Parathyroid adenoma (tissue), 2 donors: ENCODE data around the gene SUOX.
A peak's percentile ranks its signal among the peaks of the same experiment; 100 is the strongest.
"Not testable (repeated sequence)": the region's sequence is repeated elsewhere in the genome, so short reads cannot be mapped to it uniquely, and the experiment has no call there.

Source experiments
- H2AFZ ChIP-seq: fragments of 300-600 bp; sonication (generic); one replicate; pipeline ENCODE4 v1.7.0; 2017; ENCODE audit warnings: antibody characterized with exemption, mild to moderate bottlenecking
- H3K27ac ChIP-seq: fragments of 300-600 bp; sonication (generic); one replicate; pipeline ENCODE4 v1.7.0; 2017
- H3K27me3 ChIP-seq: fragments of 300-600 bp; sonication (generic); one replicate; pipeline ENCODE4 v1.7.0; 2017; ENCODE audit warnings: low read length; ENCODE audit not compliant: control insufficient read depth, insufficient read depth
- H3K36me3 ChIP-seq: fragments of 300-600 bp; sonication (generic); one replicate; pipeline ENCODE4 v1.7.0; 2017; ENCODE audit warnings: low read length; ENCODE audit not compliant: control insufficient read depth, insufficient read depth
- H3K4me1 ChIP-seq: fragments of 300-600 bp; sonication (generic); one replicate; pipeline ENCODE4 v1.7.0; 2017; ENCODE audit warnings: control low read depth
- H3K4me2 ChIP-seq: fragments of 300-600 bp; sonication (generic); one replicate; pipeline ENCODE4 v1.7.0; 2017; ENCODE audit warnings: low read length
- H3K4me3 ChIP-seq: fragments of 300-600 bp; sonication (generic); one replicate; pipeline ENCODE4 v1.7.0; 2017; ENCODE audit warnings: low read depth, low read length
- H3K79me2 ChIP-seq: fragments of 300-600 bp; sonication (generic); one replicate; pipeline ENCODE4 v1.7.0; 2017; ENCODE audit warnings: control low read depth
- H3K9ac ChIP-seq: fragments of 300-600 bp; sonication (generic); one replicate; pipeline ENCODE4 v1.7.0; 2017; ENCODE audit warnings: mild to moderate bottlenecking
- H3K9me3 ChIP-seq: fragments of 300-600 bp; sonication (generic); one replicate; pipeline ENCODE4 v1.7.0; 2017; ENCODE audit warnings: low read length; ENCODE audit not compliant: control insufficient read depth
- CTCF ChIP-seq: fragments of 300-600 bp; sonication (generic); IDR thresholded peaks from one replicate; pipeline ENCODE4 v1.7.0; 2017; ENCODE audit warnings: antibody characterized with exemption, mild to moderate bottlenecking
- donor health status: primary hyperparathyroidism.

Gene SUOX

GRCh38 chr12:55973599-55974307 is 23.3 kb upstream of the SUOX start, which contains the start of gene RAB5B:
RAB5B (plus strand) TSS chr12:55974078; CDS start chr12:55986961, 12,883 bp downstream.
- Histone ChIP-seq H3K4me2 (peak within 1 kb of the TSS; percentile 76), H3K36me3 (no peaks in the 10 kb centered on the region), H3K9me3 (no peaks in the 10 kb centered on the region), H2AFZ (peak within 1 kb of the TSS; percentile 87), H3K4me1 (peaks cover 21% of the 10 kb centered on the region), H3K27me3 (no peaks in the 10 kb centered on the region), H3K9ac (peak within 1 kb of the TSS; percentile 96), H3K79me2 (peaks cover 48% of the 10 kb centered on the region), H3K4me3 (peak within 1 kb of the TSS; percentile 97), H3K27ac (peak within 1 kb of the TSS; percentile 93)
- TF ChIP-seq CTCF = no peak

- no peaks in the 10 kb centered on the region for H3K36me3 ChIP-seq
- peak overlapping the region; percentile 52 for H3K4me2 ChIP-seq
- no peak for TF ChIP-seq CTCF
- H3K4me1 ChIP-seq = peaks cover 21% of the 10 kb centered on the region
- peak overlapping the region; percentile 92 for H3K27ac ChIP-seq
- H3K9ac ChIP-seq = peak overlapping the region; percentile 96
- no peaks in the 10 kb centered on the region for H3K27me3 ChIP-seq
- peak overlapping the region; percentile 97 for H3K4me3 ChIP-seq
- no peaks in the 10 kb centered on the region for H3K9me3 ChIP-seq
- H2AFZ ChIP-seq = peak overlapping the region; percentile 82
- peaks cover 53% of the 10 kb centered on the region for H3K79me2 ChIP-seq
Measured at GRCh38 chr12:55974308-55974730, 22.8 kb upstream of the SUOX start.

- H3K79me2 ChIP-seq = peaks cover 64% of the 10 kb centered on the region
- H3K27ac ChIP-seq = no peak overlapping the region
- no peaks in the 10 kb centered on the region for H3K9me3 ChIP-seq
- TF ChIP-seq CTCF = no peak
- H2AFZ ChIP-seq = no peak overlapping the region
- no peak overlapping the region for H3K4me2 ChIP-seq
- no peaks in the 10 kb centered on the region for H3K27me3 ChIP-seq
- no peaks in the 10 kb centered on the region for H3K36me3 ChIP-seq
- no peak overlapping the region for H3K9ac ChIP-seq
- H3K4me3 ChIP-seq = no peak overlapping the region
- H3K4me1 ChIP-seq = peaks cover 24% of the 10 kb centered on the region
Measured at GRCh38 chr12:55978393-55978792, 18.7 kb upstream of the SUOX start.

GRCh38 chr12:55979069-55979468 is 18.0 kb upstream of the SUOX start:
- Histone ChIP-seq H3K9me3 (no peaks in the 10 kb centered on the region), H3K79me2 (peaks cover 62% of the 10 kb centered on the region), H3K36me3 (no peaks in the 10 kb centered on the region), H2AFZ (no peak overlapping the region), H3K4me3 (no peak overlapping the region), H3K4me2 (no peak overlapping the region), H3K27me3 (no peaks in the 10 kb centered on the region), H3K9ac (no peak overlapping the region), H3K4me1 (peaks cover 24% of the 10 kb centered on the region), H3K27ac (no peak overlapping the region)
- no peak for TF ChIP-seq CTCF

- H3K36me3 ChIP-seq, H3K27me3 ChIP-seq, H3K27ac ChIP-seq, H3K9me3 ChIP-seq, H2AFZ ChIP-seq, H3K4me3 ChIP-seq, H3K4me2 ChIP-seq, H3K9ac ChIP-seq: not testable (repeated sequence)
- H3K79me2 ChIP-seq = peaks cover 34% of the 10 kb centered on the region
- peaks cover 11% of the 10 kb centered on the region for H3K4me1 ChIP-seq
Measured at GRCh38 chr12:55981882-55982281, 15.2 kb upstream of the SUOX start.
